Fibroblast of mammary gland (primary cell): ENCODE data around the gene MYD88.

ENCODE experiments used
- DNase-seq: peaks from one replicate; pipeline ENCODE4 v3.0.0-alpha.2; 2010; ENCODE audit warnings: low read depth
- H3K4me3 ChIP-seq: 2 replicates; pipeline ENCODE4 v1.5.1; 2011; ENCODE audit warnings: low read depth, mild to moderate bottlenecking, low read length, moderate library complexity; ENCODE audit not compliant: control insufficient read depth
- TF ChIP-seq, protein P1 (sequence below): conservative IDR thresholded peaks from 2 replicates; pipeline ENCODE4 v1.5.1; 2011; ENCODE audit warnings: low read depth, low read length, inconsistent platforms; ENCODE audit not compliant: control insufficient read depth, insufficient read depth

MYD88 gene

DNA sequence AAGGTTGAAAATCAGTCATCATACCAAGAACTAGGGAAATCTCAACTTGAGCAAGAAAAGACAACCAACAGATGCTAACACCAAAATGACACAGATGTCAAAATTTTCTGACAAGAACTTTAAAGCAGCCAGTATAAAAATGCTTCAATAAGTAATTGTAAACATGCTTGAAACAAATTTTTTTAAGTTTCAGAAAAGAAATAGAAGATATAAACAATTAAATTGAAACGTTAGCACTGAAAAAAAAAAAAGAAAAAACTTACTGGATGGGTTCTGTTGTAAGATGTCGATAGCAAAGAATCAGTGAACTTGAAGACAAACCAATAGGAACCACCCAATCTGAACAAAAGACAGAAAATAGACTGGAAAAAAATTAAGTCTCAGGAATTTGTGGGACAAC, 8.0 kb downstream of the MYD88 start:
- no peak for DNase-seq
- H3K4me3 ChIP-seq, result no peak overlapping the region
- TF ChIP-seq, protein P1, sequence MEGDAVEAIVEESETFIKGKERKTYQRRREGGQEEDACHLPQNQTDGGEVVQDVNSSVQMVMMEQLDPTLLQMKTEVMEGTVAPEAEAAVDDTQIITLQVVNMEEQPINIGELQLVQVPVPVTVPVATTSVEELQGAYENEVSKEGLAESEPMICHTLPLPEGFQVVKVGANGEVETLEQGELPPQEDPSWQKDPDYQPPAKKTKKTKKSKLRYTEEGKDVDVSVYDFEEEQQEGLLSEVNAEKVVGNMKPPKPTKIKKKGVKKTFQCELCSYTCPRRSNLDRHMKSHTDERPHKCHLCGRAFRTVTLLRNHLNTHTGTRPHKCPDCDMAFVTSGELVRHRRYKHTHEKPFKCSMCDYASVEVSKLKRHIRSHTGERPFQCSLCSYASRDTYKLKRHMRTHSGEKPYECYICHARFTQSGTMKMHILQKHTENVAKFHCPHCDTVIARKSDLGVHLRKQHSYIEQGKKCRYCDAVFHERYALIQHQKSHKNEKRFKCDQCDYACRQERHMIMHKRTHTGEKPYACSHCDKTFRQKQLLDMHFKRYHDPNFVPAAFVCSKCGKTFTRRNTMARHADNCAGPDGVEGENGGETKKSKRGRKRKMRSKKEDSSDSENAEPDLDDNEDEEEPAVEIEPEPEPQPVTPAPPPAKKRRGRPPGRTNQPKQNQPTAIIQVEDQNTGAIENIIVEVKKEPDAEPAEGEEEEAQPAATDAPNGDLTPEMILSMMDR, result no peak

GRCh38 chr3:38147421-38147820, 9.0 kb downstream of the MYD88 start:
- no peak overlapping the region for H3K4me3 ChIP-seq
- DNase-seq, result no peak
- TF ChIP-seq, protein P1, result no peak

DNA sequence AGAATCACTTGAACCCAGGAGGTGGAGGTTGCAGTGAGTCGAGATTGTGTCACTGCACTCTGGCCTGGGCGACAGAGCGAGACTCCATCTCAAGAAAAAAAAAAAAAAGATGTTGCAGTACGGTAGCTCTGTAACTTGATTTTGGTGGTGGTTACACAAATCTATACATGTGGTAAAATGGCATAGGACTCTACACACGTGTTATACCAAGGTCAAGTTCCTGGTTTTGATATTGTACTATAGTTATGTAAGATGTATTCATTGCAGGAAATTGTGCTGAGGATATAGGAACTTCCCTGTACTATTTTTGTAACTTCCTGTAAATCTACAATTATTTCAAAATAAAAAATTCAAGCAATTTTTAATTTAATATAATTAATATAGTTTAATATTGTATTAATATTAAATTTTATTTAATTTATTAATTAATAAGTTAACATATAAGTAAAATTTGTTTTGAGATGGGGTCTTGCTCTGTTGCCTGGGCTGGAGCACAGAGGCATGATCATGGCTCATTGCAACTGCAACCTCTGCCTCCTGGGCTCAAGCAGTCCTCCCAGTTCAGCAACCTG, 9.9 kb downstream of the MYD88 start:
- DNase-seq, result no peak
- TF ChIP-seq, protein P1, result no peak
- no peak overlapping the region for H3K4me3 ChIP-seq

DNA sequence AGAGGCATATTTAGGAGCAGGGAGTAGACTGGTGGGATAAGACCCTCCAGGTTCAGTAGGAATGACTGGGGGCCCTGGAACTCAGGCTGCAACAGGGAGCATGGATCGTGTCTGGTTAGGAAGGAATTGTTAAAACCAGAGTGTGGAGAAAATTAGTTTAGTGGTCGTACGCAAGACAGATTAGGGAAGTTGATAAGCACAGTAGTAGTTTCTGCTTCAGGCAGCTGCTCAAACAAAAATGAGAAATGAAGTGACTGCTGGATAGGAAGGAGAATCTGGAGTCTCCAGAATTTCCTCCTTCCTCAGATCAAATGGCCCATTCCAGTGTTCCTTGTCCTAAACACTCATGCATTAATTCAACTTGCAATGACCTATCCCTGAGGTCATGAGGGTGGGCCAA, 11.2 kb downstream of the MYD88 start:
- no peak for DNase-seq
- no peak overlapping the region for H3K4me3 ChIP-seq
- TF ChIP-seq, protein P1, result no peak

- H3K4me3 ChIP-seq, result no peak overlapping the region
- no peak for DNase-seq
- TF ChIP-seq, protein P1, result peak; percentile 21
Observed at GRCh38 chr3:38150780-38151528, 12.5 kb downstream of the MYD88 start.

DNA sequence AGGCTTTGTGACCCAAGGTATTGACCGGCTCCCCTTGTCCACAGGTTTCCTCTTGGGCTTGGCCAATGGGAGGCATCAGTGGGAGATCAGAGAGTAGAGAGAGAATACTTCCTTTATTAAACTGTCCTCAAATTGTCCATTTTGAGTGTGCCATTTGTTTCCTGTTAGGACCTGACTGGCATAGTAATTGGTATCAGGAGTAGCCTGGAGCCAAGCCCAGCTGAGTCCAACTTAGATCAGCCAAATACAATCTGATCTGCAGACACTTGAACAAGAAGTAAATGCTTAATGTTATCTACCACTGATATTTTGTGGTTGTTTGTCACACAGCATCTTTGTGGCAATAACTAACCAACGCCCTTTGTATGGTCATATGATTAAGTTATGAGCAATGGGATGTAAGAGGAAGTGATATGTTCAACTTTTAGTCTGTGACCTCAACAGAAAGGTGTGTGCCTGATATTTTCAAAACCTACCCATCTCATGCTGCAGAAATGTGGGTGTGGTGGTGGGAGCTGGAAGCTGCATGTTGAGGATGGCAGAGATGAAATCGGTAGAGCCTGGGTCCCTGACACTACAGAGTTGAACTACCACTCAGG, 13.3 kb downstream of the MYD88 start:
- TF ChIP-seq, protein P1, result no peak
- peak; percentile 40 for DNase-seq
- no peak overlapping the region for H3K4me3 ChIP-seq
